B cell (primary cell): ENCODE data around the gene CCDC187. TPM values are rescaled to one million over a fixed set of nuclear protein-coding genes. Genes with fewer than 3 reads are reported as not detected.

Experiments used
- ATAC-seq: fragments of 200-7000 bp; cut with Tn5 transposase; one replicate; pipeline ENCODE4 v1.10.0; 2021; ENCODE audit warnings: low read depth, mild to moderate bottlenecking, moderate number of reproducible peaks, moderate library complexity
- CTCF ChIA-PET: fragments of 350-600 bp; sonication (Branson Sonifier 250); formaldehyde crosslinking; loops from one replicate; lab custom pipeline; 2021; ENCODE audit warnings: antibody characterized with exemption, inconsistent platforms; lab: Charles Lee
- POLR2A ChIA-PET: fragments of 350-600 bp; sonication (Branson Sonifier 250); formaldehyde crosslinking; loops from one replicate; lab custom pipeline; 2021; ENCODE audit warnings: antibody characterized with exemption; lab: Charles Lee
- DNase-seq: peaks from one replicate; pipeline ENCODE4 v3.0.0; 2013
- H2AFZ ChIP-seq: 2 replicates; pipeline ENCODE4 v1.6.1; 2012; ENCODE audit warnings: mild to moderate bottlenecking, low read depth, low read length; ENCODE audit not compliant: insufficient read depth, poor library complexity, severe bottlenecking
- H3K27ac ChIP-seq, 2 donors: 1 replicate in 1 of 2; 2 replicates in 1 of 2; pipeline ENCODE4 v1.5.1; 2012 to 2013; ENCODE audit warnings: low read length in 2 of 2, mild to moderate bottlenecking in 2 of 2, moderate library complexity in 1 of 2
- H3K27me3 ChIP-seq, 4 experiments: fragments of 200-600 bp in 1 of 4; sonication (generic) in 1 of 4; replicated peaks in 1 of 4; 1 replicate in 2 of 4; 2 replicates in 2 of 4; pipeline versions ENCODE4 v1.6.1 to v1.7.0; 2013 to 2016; ENCODE audit warnings: low read length in 3 of 4, mild to moderate bottlenecking in 2 of 4, mixed read lengths in 1 of 4, moderate library complexity in 1 of 4; ENCODE audit not compliant: insufficient read depth in 4 of 4, control insufficient read depth in 3 of 4; ENCODE audit errors: control extremely low read depth in 1 of 4
- H3K36me3 ChIP-seq, 2 experiments: replicated peaks in 1 of 2; 1 replicate in 1 of 2; 2 replicates in 1 of 2; pipeline versions ENCODE4 v1.6.1 to v1.7.1; 2013; ENCODE audit warnings: low read length in 1 of 2; ENCODE audit not compliant: insufficient read depth in 2 of 2, control insufficient read depth in 1 of 2; ENCODE audit errors: control extremely low read depth in 1 of 2, extremely low read depth in 1 of 2
- H3K4me1 ChIP-seq, 2 donors: fragments of 200-600 bp in 1 of 2; sonication (generic) in 1 of 2; 1 replicate in 1 of 2; 2 replicates in 1 of 2; pipeline versions ENCODE4 v1.5.1 to v1.6.1; 2013 to 2017; ENCODE audit warnings: low read length in 2 of 2; ENCODE audit not compliant: control insufficient read depth in 2 of 2, insufficient read depth in 2 of 2
- H3K4me2 ChIP-seq: replicated peaks from 2 replicates; pipeline ENCODE3; 2012; ENCODE audit warnings: mild to moderate bottlenecking, low read depth, low read length; ENCODE audit not compliant: poor library complexity, severe bottlenecking
- H3K4me3 ChIP-seq, 5 experiments: fragments of 200-600 bp in 1 of 5; sonication (generic) in 1 of 5; 1 replicate in 3 of 5; 2 replicates in 2 of 5; pipeline versions ENCODE4 v1.5.1 to v1.7.0; 2011 to 2016; ENCODE audit warnings: low read length in 4 of 5, mild to moderate bottlenecking in 4 of 5, low read depth in 2 of 5, control low read depth in 1 of 5, moderate library complexity in 1 of 5; ENCODE audit not compliant: insufficient read depth in 1 of 5; ENCODE audit errors: control extremely low read depth in 1 of 5, extremely low read depth in 1 of 5
- H3K79me2 ChIP-seq: fragments of 200-600 bp; sonication (generic); one replicate; pipeline ENCODE4 v1.6.0; 2016; ENCODE audit warnings: low read length; ENCODE audit not compliant: control insufficient read depth, insufficient read depth
- H3K9ac ChIP-seq: fragments of 200-600 bp; sonication (generic); 2 replicates; pipeline ENCODE4 v1.6.1; 2017; ENCODE audit warnings: mild to moderate bottlenecking, low read length, moderate library complexity
- H3K9me3 ChIP-seq, 3 donors: one replicate each; pipeline versions ENCODE4 v1.6.1 to v1.7.1; 2013; ENCODE audit warnings: low read length in 2 of 3; ENCODE audit not compliant: control insufficient read depth in 2 of 3, insufficient read depth in 1 of 3; ENCODE audit errors: control extremely low read depth in 1 of 3
- H4K20me1 ChIP-seq: 2 replicates; pipeline ENCODE4 v1.6.0; 2012; ENCODE audit warnings: mild to moderate bottlenecking, low read length; ENCODE audit not compliant: insufficient read depth, control insufficient read depth, poor library complexity, severe bottlenecking
- H3K27ac Mint-ChIP-seq: one replicate; pipeline ENCODE4 v1.8.0; 2021; ENCODE audit warnings: mixed read lengths
- H3K27me3 Mint-ChIP-seq: one replicate; pipeline ENCODE4 v1.8.0; 2021; ENCODE audit warnings: mixed read lengths
- H3K4me1 Mint-ChIP-seq: one replicate; pipeline ENCODE4 v1.8.0; 2021; ENCODE audit warnings: mixed read lengths
- H3K4me3 Mint-ChIP-seq: one replicate; pipeline ENCODE4 v1.8.0; 2021; ENCODE audit warnings: mixed read lengths
- H3K9me3 Mint-ChIP-seq: one replicate; pipeline ENCODE4 v1.8.0; 2022; ENCODE audit warnings: mixed read lengths; ENCODE audit not compliant: insufficient read depth
- CTCF ChIP-seq: fragments of 200-600 bp; IDR thresholded peaks from one replicate; pipeline ENCODE4 v1.8.0; 2022; ENCODE audit warnings: antibody characterized with exemption, mild to moderate bottlenecking
- EZH2 ChIP-seq: IDR thresholded peaks from 2 replicates; pipeline ENCODE4 v1.6.1; 2012; ENCODE audit warnings: borderline replicate concordance, low read depth, mild to moderate bottlenecking, moderate library complexity, low read length; ENCODE audit not compliant: insufficient read depth, poor library complexity, severe bottlenecking
- WGBS: methylation state at CpG from one replicate; pipeline ENCODE4 v1.1.5; 2013; ENCODE audit warnings: missing lambda C conversion rate; ENCODE audit not compliant: insufficient coverage; 5-methylcytosine and 5-hydroxymethylcytosine counted together
- intact Hi-C: fragments of 100-400 bp; cut with micrococcal nuclease; formaldehyde crosslinking; loops from one replicate; pipeline ENCODE4 v1.10.0; 2022
- polyA plus RNA-seq: library from polyadenylated mRNA; depleted of rRNA; stranded (reverse); fragments of >200 nt; gene quantifications from 2 replicates; pipeline ENCODE4 v1.2.3, GENCODE V29; 2012
- total RNA-seq, 2 donors: library from RNA; stranded (reverse); fragments of 120-200 nt in 1 of 2; gene quantifications; 1 replicate in 1 of 2; 2 replicates in 1 of 2; pipeline versions ENCODE4 v1.2.3 to v1.2.4, GENCODE V29; 2013 to 2022

Gene CCDC187
- total and polyA plus RNA-seq, 2 donors (not counting 1 experiment from before 2014, with no cell fraction given), result 1.5 to 7.6 TPM

- Histone ChIP-seq H3K4me3 (no peak overlapping the region), H3K9me3 (no peaks in the 10 kb centered on the region), H4K20me1 (peaks cover 88% of the 10 kb centered on the region), H3K4me2 (no peak overlapping the region), H3K36me3 (peaks cover 0 to 96% of the 10 kb centered on the region in 2 experiments), H3K27ac (no peak overlapping the region), H2AFZ (no peak overlapping the region), H3K4me1 (peaks cover 15 to 35% of the 10 kb centered on the region in 2 donors), H3K27me3 (no peaks in the 10 kb centered on the region), H3K79me2 (peaks cover 78% of the 10 kb centered on the region), H3K9ac (no peak overlapping the region)
- intact Hi-C loops, result no loop called here
- H3K4me3 Mint-ChIP-seq, result no peak overlapping the region
- ATAC-seq, result no peak
- no peak for DNase-seq
- H3K9me3 Mint-ChIP-seq, result no peaks in the 10 kb centered on the region
- WGBS, result 93% methylated on average over 12 of the region's 15 CpGs
- no peaks in the 10 kb centered on the region for H3K27me3 Mint-ChIP-seq
- H3K4me1 Mint-ChIP-seq, result peaks cover 37% of the 10 kb centered on the region
- H3K27ac Mint-ChIP-seq, result peak overlapping the region; percentile 50
- POLR2A ChIA-PET, result no interaction called here
- TF ChIP-seq CTCF (no peak), EZH2 (no peak)
- CTCF ChIA-PET, result interaction anchor here (0.6 to 1.3 kb wide), 3 partner anchors 20 to 847 kb away, joined by 3 to 6 read pairs (median 3); no protein-coding TSS in a partner anchor
Observed at GRCh38 chr9:136220017-136220729, 83.7 kb downstream of the CCDC187 start.

- ChIA-PET POLR2A (no interaction called here), CTCF (interaction anchor here (0.6 to 1.3 kb wide), 4 partner anchors 21 to 848 kb away, joined by 3 to 6 read pairs (median 4); no protein-coding TSS in a partner anchor)
- Histone ChIP-seq H3K9me3 (no peaks in the 10 kb centered on the region), H2AFZ (no peak overlapping the region), H3K79me2 (peaks cover 83% of the 10 kb centered on the region), H3K4me3 (no peak overlapping the region), H3K4me1 (peaks cover 6 to 26% of the 10 kb centered on the region in 2 donors), H3K27ac (no peak overlapping the region), H4K20me1 (peaks cover 95% of the 10 kb centered on the region), H3K9ac (no peak overlapping the region), H3K4me2 (no peak overlapping the region), H3K27me3 (no peaks in the 10 kb centered on the region), H3K36me3 (peaks cover 2 to 96% of the 10 kb centered on the region in 2 experiments)
- Mint-ChIP-seq H3K4me1 (peaks cover 35% of the 10 kb centered on the region), H3K9me3 (no peaks in the 10 kb centered on the region), H3K4me3 (no peak overlapping the region), H3K27ac (no peak overlapping the region), H3K27me3 (no peaks in the 10 kb centered on the region)
- no peak for ATAC-seq
- 97% methylated on average over 9 of the region's 13 CpGs for WGBS
- intact Hi-C loops, result no loop called here
- no peak for DNase-seq
- TF ChIP-seq CTCF, result no peak
- TF ChIP-seq EZH2, result no peak
Observed at GRCh38 chr9:136219276-136219675, 84.6 kb downstream of the CCDC187 start.
